H1 (cell line): ENCODE results near the gene OR10AD1. TPM values are rescaled to one million over a fixed set of nuclear protein-coding genes. Genes with fewer than 3 reads are reported as not detected.

ENCODE experiments used
- CTCF ChIA-PET: fragments of 300-600 bp; sonication (Branson Sonifier 250); formaldehyde crosslinking; loops from one replicate; lab custom pipeline; 2021; ENCODE audit not compliant: partially characterized antibody; lab: Charles Lee
- POLR2A ChIA-PET: fragments of 300-600 bp; sonication (Branson Sonifier 250); formaldehyde crosslinking; loops from one replicate; lab custom pipeline; 2021; ENCODE audit warnings: inconsistent platforms; ENCODE audit not compliant: partially characterized antibody; lab: Charles Lee
- DNase-seq, 2 experiments: peaks; one replicate each; pipeline versions ENCODE4 v3.0.0 to v3.0.0-alpha.2; 2010 to 2022; ENCODE audit warnings: low spot score in 2 of 2, low read depth in 1 of 2, mixed read lengths in 1 of 2
- FAIRE-seq: peaks from 2 replicates; lab custom pipeline; 2011; peaks lifted over from hg19 to GRCh38; lab: Jason Lieb, UNC
- H2AFZ ChIP-seq: 2 replicates; pipeline ENCODE4 v1.8.1; 2012; ENCODE audit warnings: low read length, inconsistent platforms
- H2AK5ac ChIP-seq: 2 replicates; pipeline ENCODE4 v1.6.1; 2013; ENCODE audit warnings: low read depth, low read length
- H2BK120ac ChIP-seq: replicated peaks from 2 replicates; pipeline ENCODE3; 2013; ENCODE audit warnings: low read depth, low read length, inconsistent platforms
- H2BK12ac ChIP-seq: 2 replicates; pipeline ENCODE4 v1.6.1; 2013; ENCODE audit warnings: low read depth, low read length
- H2BK15ac ChIP-seq: 2 replicates; pipeline ENCODE4 v1.6.1; 2013; ENCODE audit warnings: low read length
- H2BK20ac ChIP-seq: 2 replicates; pipeline ENCODE4 v1.6.1; 2013; ENCODE audit warnings: low read length
- H2BK5ac ChIP-seq: 2 replicates; pipeline ENCODE4 v1.6.1; 2013; ENCODE audit warnings: low read depth, low read length
- H3K14ac ChIP-seq: 2 replicates; pipeline ENCODE4 v1.6.1; 2013; ENCODE audit warnings: inconsistent platforms; ENCODE audit not compliant: insufficient read length
- H3K18ac ChIP-seq: 2 replicates; pipeline ENCODE4 v1.6.1; 2013; ENCODE audit warnings: low read length; ENCODE audit errors: extremely low read depth
- H3K23ac ChIP-seq: 2 replicates; pipeline ENCODE4 v1.6.1; 2013; ENCODE audit warnings: inconsistent platforms; ENCODE audit not compliant: insufficient read length
- H3K23me2 ChIP-seq: 2 replicates; pipeline ENCODE4 v1.6.1; 2013; ENCODE audit warnings: low read depth, low read length
- H3K27ac ChIP-seq: 2 replicates; pipeline ENCODE4 v1.6.1; 2011; ENCODE audit warnings: low read depth, low read length, inconsistent platforms
- H3K27me3 ChIP-seq, 4 experiments: replicated peaks in 1 of 4; 1 replicate in 1 of 4; 2 replicates in 3 of 4; pipeline versions ENCODE4 v1.6.1 to v1.8.1; 2011 to 2013; ENCODE audit warnings: low read length in 3 of 4, mild to moderate bottlenecking in 3 of 4, inconsistent platforms in 2 of 4, mixed read lengths in 2 of 4, moderate library complexity in 1 of 4; ENCODE audit not compliant: control insufficient read depth in 3 of 4, insufficient read depth in 3 of 4; ENCODE audit errors: extremely low read depth in 1 of 4
- H3K36me3 ChIP-seq, 4 experiments: 2 replicates each; pipeline versions ENCODE4 v1.6.1 to v1.8.1; 2011 to 2013; ENCODE audit warnings: mild to moderate bottlenecking in 4 of 4, low read length in 3 of 4, moderate library complexity in 2 of 4, control low read depth in 1 of 4, inconsistent platforms in 1 of 4; ENCODE audit not compliant: insufficient read depth in 4 of 4, control insufficient read depth in 2 of 4
- H3K4ac ChIP-seq: replicated peaks from 2 replicates; pipeline ENCODE3; 2013; ENCODE audit warnings: low read length, low read depth, mixed read lengths, inconsistent platforms; ENCODE audit not compliant: insufficient read length
- H3K4me1 ChIP-seq, 4 experiments: replicated peaks in 1 of 4; 1 replicate in 1 of 4; 2 replicates in 3 of 4; pipeline versions ENCODE4 v1.6.1 to v1.8.1; 2011 to 2013; ENCODE audit warnings: low read length in 3 of 4, inconsistent platforms in 2 of 4, mixed read lengths in 1 of 4; ENCODE audit not compliant: insufficient read depth in 4 of 4, control insufficient read depth in 3 of 4
- H3K4me2 ChIP-seq, 2 experiments: 2 replicates each; pipeline versions ENCODE4 v1.6.1 to v1.8.1; 2011 to 2013; ENCODE audit warnings: low read depth in 2 of 2, low read length in 2 of 2, control low read depth in 1 of 2, inconsistent platforms in 1 of 2, mild to moderate bottlenecking in 1 of 2; ENCODE audit not compliant: insufficient read depth in 1 of 2
- H3K4me3 ChIP-seq, 4 experiments: fragments of 200-600, 300-600 bp in 1 of 4; sonication (generic), shearing (Covaris generic), sonication (Bioruptor Twin) in 1 of 4; 2 replicates each; pipeline versions ENCODE4 v1.5.1 to v1.8.1; 2011 to 2016; ENCODE audit warnings: low read length in 4 of 4, low read depth in 3 of 4, control low read depth in 2 of 4, inconsistent platforms in 2 of 4, mild to moderate bottlenecking in 2 of 4, mixed read lengths in 1 of 4, moderate library complexity in 1 of 4; ENCODE audit not compliant: insufficient read depth in 2 of 4; ENCODE audit errors: extremely low read depth in 1 of 4
- H3K56ac ChIP-seq: replicated peaks from 2 replicates; pipeline ENCODE3; 2013; ENCODE audit warnings: low read depth, mild to moderate bottlenecking, mixed read lengths, low read length, inconsistent platforms; ENCODE audit not compliant: insufficient read length
- H3K79me1 ChIP-seq: 2 replicates; pipeline ENCODE4 v1.6.1; 2013; ENCODE audit warnings: low read depth, low read length, control low read depth
- H3K79me2 ChIP-seq, 2 experiments: 2 replicates each; pipeline versions ENCODE4 v1.6.1 to v1.8.1; 2012 to 2013; ENCODE audit warnings: low read length in 2 of 2, mild to moderate bottlenecking in 2 of 2, inconsistent platforms in 1 of 2; ENCODE audit not compliant: insufficient read depth in 2 of 2, control insufficient read depth in 1 of 2
- H3K9ac ChIP-seq, 4 experiments: replicated peaks in 1 of 4; 1 replicate in 1 of 4; 2 replicates in 3 of 4; pipeline versions ENCODE4 v1.6.1 to v1.8.1; 2011 to 2013; ENCODE audit warnings: low read depth in 3 of 4, low read length in 3 of 4, control low read depth in 2 of 4, mild to moderate bottlenecking in 2 of 4, moderate library complexity in 2 of 4, inconsistent platforms in 1 of 4; ENCODE audit errors: extremely low read depth in 1 of 4
- H3K9me3 ChIP-seq, 2 experiments: 2 replicates each; pipeline versions ENCODE4 v1.6.1 to v1.8.1; 2012 to 2013; ENCODE audit warnings: mild to moderate bottlenecking in 2 of 2, moderate library complexity in 2 of 2, control low read depth in 1 of 2, inconsistent platforms in 1 of 2, low read depth in 1 of 2, low read length in 1 of 2, mixed read lengths in 1 of 2; ENCODE audit not compliant: insufficient read depth in 2 of 2
- H4K20me1 ChIP-seq, 2 experiments: replicated peaks in 1 of 2; 2 replicates each; pipeline versions ENCODE3 to v1.8.1; 2011 to 2013; ENCODE audit warnings: inconsistent platforms in 2 of 2, low read length in 2 of 2, mild to moderate bottlenecking in 1 of 2; ENCODE audit not compliant: insufficient read depth in 2 of 2, control insufficient read depth in 1 of 2
- H4K5ac ChIP-seq: 2 replicates; pipeline ENCODE4 v1.6.1; 2013; ENCODE audit warnings: low read length, low read depth, mixed read lengths, inconsistent platforms; ENCODE audit not compliant: insufficient read length
- H4K8ac ChIP-seq: 2 replicates; pipeline ENCODE4 v1.8.0; 2013; ENCODE audit warnings: mild to moderate bottlenecking, moderate library complexity, low read length, inconsistent platforms; ENCODE audit not compliant: insufficient read depth; ENCODE audit errors: extremely low read depth
- H4K91ac ChIP-seq: replicated peaks from 2 replicates; pipeline ENCODE3; 2013; ENCODE audit warnings: low read length, mixed read lengths, inconsistent platforms; ENCODE audit not compliant: insufficient read length
- CBX5 ChIP-seq: fragments of 300-800, 300-1000 bp; sonication (generic); IDR thresholded peaks from 2 replicates; pipeline ENCODE4 v1.7.1; 2016; ENCODE audit warnings: antibody characterized with exemption, low read length, low read depth
- CHD1 ChIP-seq: IDR thresholded peaks from 2 replicates; pipeline ENCODE4 v1.6.1; 2012; ENCODE audit warnings: low read depth, low read length, improper control_type of control experiment
- CREB1 ChIP-seq: IDR thresholded peaks from 2 replicates; pipeline ENCODE4 v1.6.1; 2012; ENCODE audit warnings: inconsistent platforms
- CTCF ChIP-seq, 3 experiments: IDR thresholded peaks; 1 replicate in 2 of 3; 2 replicates in 1 of 3; pipeline versions ENCODE4 v1.5.1 to v1.6.1; 2011; ENCODE audit warnings: low read length in 3 of 3, mild to moderate bottlenecking in 3 of 3, inconsistent platforms in 2 of 3, low read depth in 1 of 3, moderate library complexity in 1 of 3; ENCODE audit not compliant: insufficient read depth in 1 of 3; ENCODE audit errors: control extremely low read depth in 1 of 3
- NANOG ChIP-seq: IDR thresholded peaks from 2 replicates; pipeline ENCODE4 v1.6.1; 2011; ENCODE audit warnings: low read length, low read depth, mild to moderate bottlenecking, inconsistent platforms; ENCODE audit not compliant: insufficient read depth, poor library complexity, severe bottlenecking
- RBBP5 ChIP-seq: IDR thresholded peaks from 2 replicates; pipeline ENCODE4 v1.7.1; 2012; ENCODE audit warnings: low read depth, mild to moderate bottlenecking, inconsistent platforms, low read length, moderate library complexity, borderline replicate concordance
- SIX5 ChIP-seq: IDR thresholded peaks from 2 replicates; pipeline ENCODE4 v1.6.1; 2011; ENCODE audit warnings: mild to moderate bottlenecking, low read depth, low read length
- SP4 ChIP-seq: IDR thresholded peaks from 2 replicates; pipeline ENCODE4 v1.6.1; 2012; ENCODE audit warnings: low read length, inconsistent platforms
- USF2 ChIP-seq: IDR thresholded peaks from 2 replicates; pipeline ENCODE4 v1.6.1; 2011; ENCODE audit warnings: low read length, improper control_type of control experiment
- WGBS, 2 experiments: shearing (Covaris generic) in 1 of 2; methylation state at CpG; one replicate each; pipeline versions ENCODE4 v1.1.6 to v1.1.7; 2013 to 2015; ENCODE audit warnings: low lambda C conversion rate in 2 of 2, mixed read lengths in 2 of 2, inconsistent platforms in 1 of 2, low coverage in 1 of 2, missing lambda C conversion rate in 1 of 2; ENCODE audit not compliant: insufficient replicate concordance in 2 of 2, insufficient coverage in 1 of 2, insufficient read length in 1 of 2; ENCODE audit errors: extremely low coverage in 1 of 2, missing lambda C conversion rate in 1 of 2; 5-methylcytosine and 5-hydroxymethylcytosine counted together
- polyA plus RNA-seq, 7 experiments: library from polyadenylated mRNA; depleted of rRNA in 3 of 7; stranded (reverse) in 5 of 7; unstranded in 2 of 7; fragments of >200 nt in 5 of 7; fragments of 200-250 nt in 2 of 7; gene quantifications; 1 replicate in 5 of 7; 2 replicates in 1 of 7; 4 replicates in 1 of 7; pipeline versions ENCODE4 v1.2.1 to v1.2.3, GENCODE V29; 2011 to 2013; ENCODE audit warnings: missing spikeins in 2 of 7, mixed read lengths in 2 of 7
- total RNA-seq: library from RNA; stranded (reverse); fragmentation: NEBNext Ultra II Directional; extraction: Animal tissue kit (Norgen Biotek cat#: 25700); gene quantifications from 2 replicates; pipeline ENCODE4 v1.2.1, GENCODE V29; 2021

OR10AD1 gene
- total and polyA plus RNA-seq, 2 of the 8 experiments (the other 6 are each of a cell fraction or from before 2014, with no cell fraction given), result not detected

- Histone ChIP-seq H2BK20ac (no peak overlapping the region), H3K36me3 (no peaks in the 10 kb centered on the region), H3K27ac (no peak overlapping the region), H3K79me2 (no peaks in the 10 kb centered on the region), H2BK15ac (no peak overlapping the region), H4K8ac (no peak overlapping the region), H3K9ac (no peak overlapping the region), H3K79me1 (no peaks in the 10 kb centered on the region), H2AFZ (no peak overlapping the region), H3K4me2 (no peak overlapping the region), H2BK5ac (no peak overlapping the region), H3K18ac (no peak overlapping the region), H3K23ac (no peak overlapping the region), H3K14ac (no peak overlapping the region), H4K20me1 (no peaks in the 10 kb centered on the region), H3K9me3 (no peaks in the 10 kb centered on the region), H3K27me3 (peaks cover 0 to 10% (median 4%) of the 10 kb centered on the region in 4 experiments; a peak in 3 of 7 replicates), H2AK5ac (no peak overlapping the region), H4K5ac (no peak overlapping the region), H3K4ac (no peak overlapping the region), H3K56ac (no peak overlapping the region), H3K4me1 (peaks cover 0 to 11% (median 6%) of the 10 kb centered on the region in 4 experiments; a peak in 4 of 7 replicates), H3K4me3 (no peak overlapping the region), H3K23me2 (peaks cover 5% of the 10 kb centered on the region; the same call in 1 of the 2 replicates), H2BK120ac (no peak overlapping the region), H4K91ac (no peak overlapping the region), H2BK12ac (no peak overlapping the region)
- no peak for DNase-seq
- FAIRE-seq, result no peak
- POLR2A ChIA-PET, result interaction anchor here (2.5 kb wide), 1 partner anchor 9 kb away, joined by 7 read pairs; no protein-coding TSS in a partner anchor
- CTCF ChIA-PET, result interaction anchor here (0.9 to 5.7 kb wide), 5 partner anchors 9 to 72 kb away, joined by 3 to 40 read pairs (median 7); partner anchors contain the start of gene SENP1
- WGBS, 2 experiments, result 87% methylated on average over 4 of the region's 4 CpGs; no CpG with 5 or more reads in 1 of the 2 experiments
- TF ChIP-seq CREB1 (no peak), SP4 (no peak), NANOG (no peak), SIX5 (no peak), USF2 (no peak), CHD1 (no peak), RBBP5 (no peak), CTCF (IDR thresholded peaks at IDR 0.05; ENCODE audit: control extremely low read depth in 1 of 3, insufficient read depth in 1 of 3, low read depth in 1 of 3, low read length in 3 of 3) (no peak), CBX5 (no peak)
These were observed 25.1 kb downstream of the OR10AD1 start for GRCh38 chr12:48177982-48178381.
